Thyroid gland (tissue), 4 donors: ENCODE measurements around the gene SPRR2G.
"Not testable (repeated sequence)": the region's sequence is repeated elsewhere in the genome, so short reads cannot be mapped to it uniquely, and the experiment has no call there.

Experiments
- POLR2A ChIP-seq, 2 donors: fragments of 450-650 bp; IDR thresholded peaks; one replicate each; pipeline ENCODE4 v1.6.1; 2017; ENCODE audit warnings: antibody characterized with exemption in 2 of 2, mild to moderate bottlenecking in 2 of 2, moderate library complexity in 1 of 2
- TF ChIP-seq, protein P1 (sequence below), 6 experiments: fragments of 200-600 bp in 3 of 6; fragments of 450-650 bp in 3 of 6; sonication (generic) in 3 of 6; IDR thresholded peaks; one replicate each; pipeline ENCODE4 v1.5.1; 2016 to 2019; ENCODE audit warnings: antibody characterized with exemption in 6 of 6, mild to moderate bottlenecking in 2 of 6, inconsistent platforms in 1 of 6, moderate library complexity in 1 of 6

- TF ChIP-seq, protein P1, sequence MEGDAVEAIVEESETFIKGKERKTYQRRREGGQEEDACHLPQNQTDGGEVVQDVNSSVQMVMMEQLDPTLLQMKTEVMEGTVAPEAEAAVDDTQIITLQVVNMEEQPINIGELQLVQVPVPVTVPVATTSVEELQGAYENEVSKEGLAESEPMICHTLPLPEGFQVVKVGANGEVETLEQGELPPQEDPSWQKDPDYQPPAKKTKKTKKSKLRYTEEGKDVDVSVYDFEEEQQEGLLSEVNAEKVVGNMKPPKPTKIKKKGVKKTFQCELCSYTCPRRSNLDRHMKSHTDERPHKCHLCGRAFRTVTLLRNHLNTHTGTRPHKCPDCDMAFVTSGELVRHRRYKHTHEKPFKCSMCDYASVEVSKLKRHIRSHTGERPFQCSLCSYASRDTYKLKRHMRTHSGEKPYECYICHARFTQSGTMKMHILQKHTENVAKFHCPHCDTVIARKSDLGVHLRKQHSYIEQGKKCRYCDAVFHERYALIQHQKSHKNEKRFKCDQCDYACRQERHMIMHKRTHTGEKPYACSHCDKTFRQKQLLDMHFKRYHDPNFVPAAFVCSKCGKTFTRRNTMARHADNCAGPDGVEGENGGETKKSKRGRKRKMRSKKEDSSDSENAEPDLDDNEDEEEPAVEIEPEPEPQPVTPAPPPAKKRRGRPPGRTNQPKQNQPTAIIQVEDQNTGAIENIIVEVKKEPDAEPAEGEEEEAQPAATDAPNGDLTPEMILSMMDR (IDR thresholded peaks at IDR 0.05): not testable (repeated sequence)
- not testable (repeated sequence) for TF ChIP-seq POLR2A (IDR thresholded peaks at IDR 0.05)
Measured at GRCh38 chr1:153123793-153124192, 26.9 kb downstream of the SPRR2G start.
